Glutamatergic neuron (in vitro differentiated cells): Measurements from ENCODE around the gene SCAI. TPM values are rescaled to one million over a fixed set of nuclear protein-coding genes. Genes with fewer than 3 reads are reported as not detected.

Experiments used
- DNase-seq: peaks from one replicate; pipeline ENCODE4 v3.0.0; 2022
- H3K27ac Mint-ChIP-seq: one replicate; pipeline ENCODE4 v1.8.0; 2020; ENCODE audit warnings: mild to moderate bottlenecking, mixed read lengths, inconsistent platforms; ENCODE audit not compliant: unreplicated experiment
- H3K27me3 Mint-ChIP-seq: one replicate; pipeline ENCODE4 v1.8.0; 2020; ENCODE audit warnings: mild to moderate bottlenecking, moderate library complexity, mixed read lengths, inconsistent platforms; ENCODE audit not compliant: unreplicated experiment
- H3K36me3 Mint-ChIP-seq: one replicate; pipeline ENCODE4 v1.8.0; 2020; ENCODE audit warnings: mild to moderate bottlenecking, mixed read lengths, inconsistent platforms; ENCODE audit not compliant: unreplicated experiment
- H3K4me1 Mint-ChIP-seq: one replicate; pipeline ENCODE4 v1.8.0; 2020; ENCODE audit warnings: mild to moderate bottlenecking, low read depth, mixed read lengths, inconsistent platforms; ENCODE audit not compliant: unreplicated experiment
- H3K4me3 Mint-ChIP-seq: one replicate; pipeline ENCODE4 v1.8.0; 2020; ENCODE audit warnings: mild to moderate bottlenecking, mixed read lengths, inconsistent platforms; ENCODE audit not compliant: unreplicated experiment
- H3K9me3 Mint-ChIP-seq: one replicate; pipeline ENCODE4 v1.8.0; 2020; ENCODE audit warnings: mild to moderate bottlenecking, moderate library complexity, mixed read lengths, inconsistent platforms; ENCODE audit not compliant: unreplicated experiment
- total RNA-seq: library from RNA; stranded (reverse); fragmentation: NEBNext Ultra II Directional; extraction: Animal tissue kit (Norgen Biotek cat#: 25700); gene quantifications from one replicate; pipeline ENCODE4 v1.2.1, GENCODE V29; 2021; ENCODE audit not compliant: unreplicated experiment
- TF ChIP-seq, protein P1 (sequence below): fragments of 200-600 bp; sonication (generic); IDR thresholded peaks from one replicate; pipeline ENCODE4 v1.5.0; 2021; ENCODE audit not compliant: partially characterized antibody, unreplicated experiment

Gene SCAI
- total RNA-seq, 1 donor from 2014 or later = 13.7 TPM

DNA sequence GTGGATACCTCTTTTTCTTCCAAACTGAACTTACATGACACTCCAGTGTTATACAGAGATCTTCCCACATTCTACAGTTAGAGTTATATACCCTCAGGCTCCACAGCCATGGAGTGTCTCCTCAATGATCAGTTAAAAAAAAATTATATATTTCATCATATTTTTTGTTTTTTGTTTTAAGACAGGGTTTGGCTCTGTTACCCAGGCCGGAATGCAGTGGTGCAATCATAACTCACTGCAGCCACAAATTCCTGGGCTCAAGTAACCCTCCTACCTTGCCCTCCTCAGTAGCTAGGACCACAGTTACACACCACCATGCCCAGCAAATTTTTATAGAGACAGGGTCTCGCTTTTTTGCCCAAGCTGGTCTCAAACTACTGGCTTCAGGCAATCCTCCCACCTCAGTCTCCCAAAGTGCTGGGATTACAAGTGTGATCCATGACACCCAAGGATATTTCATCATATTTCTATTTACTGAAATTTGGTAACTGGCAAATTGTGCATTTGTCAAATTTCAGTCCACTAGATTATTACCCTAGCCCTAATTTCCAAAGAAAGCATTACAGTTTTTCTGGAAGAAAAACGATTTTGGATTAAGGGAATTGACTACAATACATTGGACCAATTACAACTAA, 18.1 kb upstream of the SCAI start:
- Mint-ChIP-seq H3K36me3 (no peaks in the 10 kb centered on the region), H3K27ac (no peak overlapping the region), H3K4me3 (no peak overlapping the region), H3K9me3 (no peaks in the 10 kb centered on the region), H3K4me1 (no peaks in the 10 kb centered on the region), H3K27me3 (no peaks in the 10 kb centered on the region)
- TF ChIP-seq, protein P1, sequence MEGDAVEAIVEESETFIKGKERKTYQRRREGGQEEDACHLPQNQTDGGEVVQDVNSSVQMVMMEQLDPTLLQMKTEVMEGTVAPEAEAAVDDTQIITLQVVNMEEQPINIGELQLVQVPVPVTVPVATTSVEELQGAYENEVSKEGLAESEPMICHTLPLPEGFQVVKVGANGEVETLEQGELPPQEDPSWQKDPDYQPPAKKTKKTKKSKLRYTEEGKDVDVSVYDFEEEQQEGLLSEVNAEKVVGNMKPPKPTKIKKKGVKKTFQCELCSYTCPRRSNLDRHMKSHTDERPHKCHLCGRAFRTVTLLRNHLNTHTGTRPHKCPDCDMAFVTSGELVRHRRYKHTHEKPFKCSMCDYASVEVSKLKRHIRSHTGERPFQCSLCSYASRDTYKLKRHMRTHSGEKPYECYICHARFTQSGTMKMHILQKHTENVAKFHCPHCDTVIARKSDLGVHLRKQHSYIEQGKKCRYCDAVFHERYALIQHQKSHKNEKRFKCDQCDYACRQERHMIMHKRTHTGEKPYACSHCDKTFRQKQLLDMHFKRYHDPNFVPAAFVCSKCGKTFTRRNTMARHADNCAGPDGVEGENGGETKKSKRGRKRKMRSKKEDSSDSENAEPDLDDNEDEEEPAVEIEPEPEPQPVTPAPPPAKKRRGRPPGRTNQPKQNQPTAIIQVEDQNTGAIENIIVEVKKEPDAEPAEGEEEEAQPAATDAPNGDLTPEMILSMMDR = no peak
- no peak for DNase-seq

DNA sequence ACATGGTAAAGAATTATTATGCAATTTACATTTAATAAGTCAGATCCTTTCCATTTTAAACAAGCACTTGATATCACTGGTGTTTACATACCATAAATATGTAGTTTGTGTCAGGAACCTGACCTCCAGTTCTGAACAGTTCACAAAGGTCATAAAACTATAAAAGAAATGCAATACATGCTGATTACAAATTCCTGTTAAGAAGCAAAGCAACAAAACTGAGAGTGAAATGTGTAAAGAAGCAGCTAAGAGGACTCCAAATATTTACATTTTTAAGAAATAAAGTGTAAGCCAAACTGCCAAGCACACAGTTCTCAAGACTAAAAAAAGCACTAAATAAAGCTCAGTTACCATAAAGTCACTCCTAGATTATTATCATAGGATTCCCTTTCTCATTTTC, 17.4 kb upstream of the SCAI start:
- no peaks in the 10 kb centered on the region for H3K4me1 Mint-ChIP-seq
- no peaks in the 10 kb centered on the region for H3K36me3 Mint-ChIP-seq
- H3K27me3 Mint-ChIP-seq = no peaks in the 10 kb centered on the region
- H3K9me3 Mint-ChIP-seq = no peaks in the 10 kb centered on the region
- no peak overlapping the region for H3K4me3 Mint-ChIP-seq
- no peak overlapping the region for H3K27ac Mint-ChIP-seq
- TF ChIP-seq, protein P1 = no peak
- no peak for DNase-seq

DNA sequence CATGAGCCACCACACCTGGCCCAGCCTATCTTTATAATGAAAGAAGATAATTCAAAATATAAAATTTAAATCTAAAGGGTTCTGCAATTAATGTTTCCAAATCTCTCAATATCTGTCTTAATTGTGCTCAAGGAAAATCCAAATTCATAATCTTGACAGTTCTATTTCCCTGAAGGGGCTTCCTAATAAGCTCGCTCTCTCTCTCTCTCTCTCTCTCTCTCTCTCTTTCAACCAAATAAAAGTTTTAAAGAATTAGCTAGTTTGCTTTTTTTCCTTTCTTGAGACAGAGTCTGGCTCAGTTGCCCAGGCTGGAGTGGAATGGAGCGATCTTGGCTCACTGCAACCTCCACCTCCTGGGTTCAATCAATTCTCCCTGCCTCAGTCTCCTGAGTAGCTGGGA, 13.2 kb upstream of the SCAI start:
- Mint-ChIP-seq H3K27ac (no peak overlapping the region), H3K9me3 (no peaks in the 10 kb centered on the region), H3K4me3 (no peak overlapping the region), H3K27me3 (no peaks in the 10 kb centered on the region), H3K4me1 (no peaks in the 10 kb centered on the region), H3K36me3 (no peaks in the 10 kb centered on the region)
- TF ChIP-seq, protein P1 = no peak
- DNase-seq = no peak

DNA sequence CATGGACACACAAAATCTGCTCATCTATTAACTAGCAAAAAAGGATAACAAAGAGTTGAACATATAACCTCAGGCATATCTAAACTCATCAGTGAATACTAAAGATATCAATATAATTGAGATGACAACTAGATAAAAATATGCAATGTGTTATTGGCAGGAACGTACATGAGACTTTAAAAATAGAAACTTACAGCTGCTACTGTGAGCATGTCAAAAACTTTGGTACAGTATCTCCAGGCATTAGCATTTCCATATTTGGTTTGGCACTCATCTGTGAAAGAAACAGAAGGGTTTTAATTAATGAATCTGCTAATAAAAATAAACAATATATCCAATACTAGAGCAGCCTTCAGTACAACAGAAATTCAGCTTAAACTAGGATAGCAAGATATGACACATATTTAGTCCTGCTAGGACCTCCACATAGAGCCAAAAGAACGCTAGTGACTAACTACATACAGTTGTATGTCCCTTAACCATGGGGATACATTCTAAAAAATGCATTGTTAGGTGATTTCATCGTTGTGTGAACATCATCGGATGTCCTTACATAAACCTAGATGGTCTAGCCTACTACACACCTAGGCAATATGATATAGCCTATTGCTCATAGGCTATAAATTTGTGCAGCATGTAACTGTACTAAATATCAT, 10.5 kb upstream of the SCAI start:
- Mint-ChIP-seq H3K36me3 (peaks cover 6% of the 10 kb centered on the region), H3K27ac (no peak overlapping the region), H3K4me3 (no peak overlapping the region), H3K27me3 (no peaks in the 10 kb centered on the region), H3K4me1 (no peaks in the 10 kb centered on the region), H3K9me3 (no peaks in the 10 kb centered on the region)
- TF ChIP-seq, protein P1 = no peak
- no peak for DNase-seq

DNA sequence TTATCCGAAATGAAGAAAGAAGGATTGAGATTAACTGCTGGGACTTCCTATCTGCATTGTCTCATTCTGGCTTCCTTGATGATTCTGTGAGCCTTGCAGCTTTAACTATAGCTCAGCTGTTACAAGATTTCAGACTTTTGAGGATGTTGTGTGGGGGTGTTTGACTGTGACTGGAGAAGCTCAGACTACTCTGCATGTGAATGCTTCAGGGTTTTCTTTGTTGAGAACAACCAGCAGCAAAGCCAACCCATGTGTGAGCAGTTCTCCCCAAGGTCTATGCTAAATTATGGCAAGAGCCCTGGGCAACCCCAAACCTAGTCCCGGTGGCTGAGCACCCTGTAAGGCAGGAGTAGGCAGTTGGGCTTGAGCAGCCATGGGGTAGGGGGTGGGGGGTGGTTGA, 8.4 kb upstream of the SCAI start:
- DNase-seq = no peak

More for the DNA sequence above, 8.4 kb upstream of the SCAI start:
- Mint-ChIP-seq H3K4me1 (no peaks in the 10 kb centered on the region), H3K27ac (no peak overlapping the region), H3K36me3 (peaks cover 6% of the 10 kb centered on the region), H3K9me3 (no peaks in the 10 kb centered on the region), H3K4me3 (no peak overlapping the region), H3K27me3 (no peaks in the 10 kb centered on the region)
- TF ChIP-seq, protein P1 = no peak
